Smooth muscle cell (in vitro differentiated cells): ENCODE measurements around the gene ZNF10. TPM values are rescaled to one million over a fixed set of nuclear protein-coding genes. Genes with fewer than 3 reads are reported as not detected.

Experiments used
- DNase-seq: peaks from one replicate; lab custom pipeline; 2025; ENCODE audit not compliant: unreplicated experiment; lab: John Stamatoyannopoulos, UW
- H2AFZ ChIP-seq: fragments of 200-600 bp; sonication (generic); 2 replicates; pipeline ENCODE4 v1.6.0; 2016; ENCODE audit warnings: antibody characterized with exemption, low read depth, mild to moderate bottlenecking
- H3F3A ChIP-seq: fragments of 200-600 bp; sonication (generic); 2 replicates; pipeline ENCODE4 v1.6.0; 2017; ENCODE audit warnings: antibody characterized with exemption, low read depth
- H3K27ac ChIP-seq: fragments of 200-600 bp; sonication (generic); 2 replicates; pipeline ENCODE4 v1.5.1; 2016; ENCODE audit warnings: low read depth, mild to moderate bottlenecking
- H3K27me3 ChIP-seq: fragments of 200-600 bp; sonication (generic); 2 replicates; pipeline ENCODE4 v1.6.1; 2016; ENCODE audit warnings: low read depth, mild to moderate bottlenecking
- H3K36me3 ChIP-seq: fragments of 200-600 bp; sonication (generic); 2 replicates; pipeline ENCODE4 v1.5.1; 2016; ENCODE audit warnings: low read depth
- H3K4me1 ChIP-seq: fragments of 200-600 bp; sonication (generic); 2 replicates; pipeline ENCODE4 v1.5.1; 2016; ENCODE audit warnings: low read depth
- H3K4me2 ChIP-seq: fragments of 200-600 bp; sonication (generic); 2 replicates; pipeline ENCODE4 v1.6.0; 2016; ENCODE audit warnings: mild to moderate bottlenecking
- H3K4me3 ChIP-seq: fragments of 200-600 bp; sonication (generic); 2 replicates; pipeline ENCODE4 v1.5.1; 2016; ENCODE audit warnings: mild to moderate bottlenecking
- H3K79me2 ChIP-seq: fragments of 200-600 bp; sonication (generic); 2 replicates; pipeline ENCODE4 v1.6.0; 2016; ENCODE audit warnings: low read depth, mild to moderate bottlenecking
- H3K9ac ChIP-seq: fragments of 200-600 bp; sonication (generic); 2 replicates; pipeline ENCODE4 v1.6.0; 2016; ENCODE audit warnings: low read depth
- H3K9me3 ChIP-seq: fragments of 200-600 bp; sonication (generic); replicated peaks from 2 replicates; pipeline ENCODE4 v1.5.1; 2016; ENCODE audit warnings: low read depth
- H4K20me1 ChIP-seq: fragments of 200-600 bp; sonication (generic); 2 replicates; pipeline ENCODE4 v1.6.0; 2016; ENCODE audit warnings: low read depth
- CTCF ChIP-seq: fragments of 200-600 bp; sonication (generic); IDR thresholded peaks from 2 replicates; pipeline ENCODE4 v1.5.1; 2017; ENCODE audit warnings: borderline replicate concordance, mild to moderate bottlenecking, antibody characterized with exemption; ENCODE audit not compliant: insufficient read depth, poor library complexity, severe bottlenecking
- WGBS: methylation state at CpG from one replicate; pipeline ENCODE4 v1.1.7; 2016; ENCODE audit warnings: low lambda C conversion rate; 5-methylcytosine and 5-hydroxymethylcytosine counted together
- polyA plus RNA-seq: library from polyadenylated mRNA; unstranded; fragments of >200 nt; fragmentation: Nextera tagmentation; extraction: Ambion mirVana; gene quantifications from 2 replicates; pipeline ENCODE4 v1.2.1, GENCODE V29; 2016
- total RNA-seq: library from RNA; depleted of rRNA; stranded (reverse); fragments of >200 nt; gene quantifications from 2 replicates; pipeline ENCODE4 v1.2.3, GENCODE V29; 2014

ZNF10 gene
- total and polyA plus RNA-seq, 2 experiments from 2014 or later: 2.9 to 13.8 TPM

GRCh38 chr12:133130808-133131128, 341 bp downstream of the ZNF10 start:
- DNase-seq: no peak
- peak overlapping the region; percentile 85 for H3K27ac ChIP-seq
- peaks cover 24% of the 10 kb centered on the region for H3K9me3 ChIP-seq
- peak overlapping the region; percentile 93 for H3K4me2 ChIP-seq
- peak overlapping the region; percentile 68 for H3K4me3 ChIP-seq
- 1% methylated on average over 17 of the region's 17 CpGs for WGBS
- H3F3A ChIP-seq: no peaks in the 10 kb centered on the region
- no peak for TF ChIP-seq CTCF
- H4K20me1 ChIP-seq: no peaks in the 10 kb centered on the region
- peaks cover 33% of the 10 kb centered on the region for H3K36me3 ChIP-seq
- H3K27me3 ChIP-seq: no peaks in the 10 kb centered on the region
- H2AFZ ChIP-seq: peak overlapping the region; percentile 92
- peak overlapping the region; percentile 78 for H3K9ac ChIP-seq
- H3K4me1 ChIP-seq: peaks cover 7% of the 10 kb centered on the region
- H3K79me2 ChIP-seq: peaks cover 43% of the 10 kb centered on the region

- Histone ChIP-seq H2AFZ (no peak overlapping the region), H3K27me3 (no peaks in the 10 kb centered on the region), H3K9me3 (peaks cover 33% of the 10 kb centered on the region), H3K36me3 (peaks cover 63% of the 10 kb centered on the region), H4K20me1 (no peaks in the 10 kb centered on the region), H3F3A (no peaks in the 10 kb centered on the region), H3K9ac (no peak overlapping the region), H3K79me2 (peaks cover 18% of the 10 kb centered on the region), H3K4me3 (no peak overlapping the region), H3K4me2 (no peak overlapping the region), H3K4me1 (peaks cover 7% of the 10 kb centered on the region), H3K27ac (no peak overlapping the region)
- no peak for TF ChIP-seq CTCF
- DNase-seq: no peak
- 100% methylated on average over 2 of the region's 2 CpGs for WGBS
Measured at GRCh38 chr12:133135747-133136146, 5.3 kb downstream of the ZNF10 start.

- DNase-seq: no peak
- H2AFZ ChIP-seq: no peak overlapping the region
- no peak overlapping the region for H3K4me2 ChIP-seq
- no peaks in the 10 kb centered on the region for H3K4me1 ChIP-seq
- no peak for TF ChIP-seq CTCF
- H3K79me2 ChIP-seq: no peaks in the 10 kb centered on the region
- no peaks in the 10 kb centered on the region for H4K20me1 ChIP-seq
- no peak overlapping the region for H3K4me3 ChIP-seq
- H3K9ac ChIP-seq: no peak overlapping the region
- H3K27me3 ChIP-seq: no peaks in the 10 kb centered on the region
- peaks cover 65% of the 10 kb centered on the region for H3K36me3 ChIP-seq
- H3F3A ChIP-seq: no peaks in the 10 kb centered on the region
- H3K9me3 ChIP-seq: peaks cover 55% of the 10 kb centered on the region
- H3K27ac ChIP-seq: no peak overlapping the region
- WGBS: 96% methylated on average over 2 of the region's 2 CpGs
Measured at GRCh38 chr12:133145981-133146380, 15.6 kb downstream of the ZNF10 start.

- Histone ChIP-seq H4K20me1 (no peaks in the 10 kb centered on the region), H3K9ac (no peak overlapping the region), H3K4me1 (no peaks in the 10 kb centered on the region), H2AFZ (no peak overlapping the region), H3K27ac (no peak overlapping the region), H3K36me3 (peaks cover 75% of the 10 kb centered on the region), H3K79me2 (no peaks in the 10 kb centered on the region), H3K9me3 (peaks cover 75% of the 10 kb centered on the region), H3K27me3 (no peaks in the 10 kb centered on the region), H3F3A (no peaks in the 10 kb centered on the region), H3K4me3 (peak overlapping the region; percentile 18), H3K4me2 (no peak overlapping the region)
- DNase-seq: no peak
- TF ChIP-seq CTCF: no peak
- 92% methylated on average over 2 of the region's 2 CpGs for whole genome bisulfite sequencing
Measured at GRCh38 chr12:133156125-133156690, 25.8 kb downstream of the ZNF10 start.
